Neural cell (in vitro differentiated cells): ENCODE data around the gene DCHS1.

Experiments used
- POLR2AphosphoS5 ChIP-seq: IDR thresholded peaks from 2 replicates; pipeline ENCODE4 v1.6.1; 2012
- TF ChIP-seq, protein P1 (sequence below): fragments of 450-650 bp; IDR thresholded peaks from 2 replicates; pipeline ENCODE4 v1.5.1; 2014; ENCODE audit warnings: antibody characterized with exemption, mild to moderate bottlenecking, moderate library complexity; ENCODE audit not compliant: poor library complexity, severe bottlenecking

GRCh38 chr11:6703247-6704063 lies 47.8 kb upstream of the DCHS1 start:
- TF ChIP-seq, protein P1, sequence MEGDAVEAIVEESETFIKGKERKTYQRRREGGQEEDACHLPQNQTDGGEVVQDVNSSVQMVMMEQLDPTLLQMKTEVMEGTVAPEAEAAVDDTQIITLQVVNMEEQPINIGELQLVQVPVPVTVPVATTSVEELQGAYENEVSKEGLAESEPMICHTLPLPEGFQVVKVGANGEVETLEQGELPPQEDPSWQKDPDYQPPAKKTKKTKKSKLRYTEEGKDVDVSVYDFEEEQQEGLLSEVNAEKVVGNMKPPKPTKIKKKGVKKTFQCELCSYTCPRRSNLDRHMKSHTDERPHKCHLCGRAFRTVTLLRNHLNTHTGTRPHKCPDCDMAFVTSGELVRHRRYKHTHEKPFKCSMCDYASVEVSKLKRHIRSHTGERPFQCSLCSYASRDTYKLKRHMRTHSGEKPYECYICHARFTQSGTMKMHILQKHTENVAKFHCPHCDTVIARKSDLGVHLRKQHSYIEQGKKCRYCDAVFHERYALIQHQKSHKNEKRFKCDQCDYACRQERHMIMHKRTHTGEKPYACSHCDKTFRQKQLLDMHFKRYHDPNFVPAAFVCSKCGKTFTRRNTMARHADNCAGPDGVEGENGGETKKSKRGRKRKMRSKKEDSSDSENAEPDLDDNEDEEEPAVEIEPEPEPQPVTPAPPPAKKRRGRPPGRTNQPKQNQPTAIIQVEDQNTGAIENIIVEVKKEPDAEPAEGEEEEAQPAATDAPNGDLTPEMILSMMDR = peak; percentile 50
- no peak for TF ChIP-seq POLR2AphosphoS5
